Loucy (cell line): Measurements from ENCODE around the gene PEG3.

ENCODE experiments used
- CTCF ChIP-seq: fragments of 200-600 bp; sonication (generic); conservative IDR thresholded peaks from 2 replicates; pipeline ENCODE4 v1.5.1; 2014; ENCODE audit warnings: mild to moderate bottlenecking, antibody characterized with exemption, low read length
- EZH2phosphoT487 ChIP-seq: fragments of 200-600 bp; IDR thresholded peaks from 2 replicates; pipeline ENCODE4 v1.6.1; 2018; ENCODE audit warnings: antibody characterized with exemption, mild to moderate bottlenecking, moderate library complexity, borderline replicate concordance

GRCh38 chr19:56862741-56863140 is 22.2 kb upstream of the PEG3 start:
- TF ChIP-seq CTCF = no peak
- no peak for TF ChIP-seq EZH2phosphoT487
